ENCODE results near the gene LYSMD4.

The LYSMD4 gene

DNA sequence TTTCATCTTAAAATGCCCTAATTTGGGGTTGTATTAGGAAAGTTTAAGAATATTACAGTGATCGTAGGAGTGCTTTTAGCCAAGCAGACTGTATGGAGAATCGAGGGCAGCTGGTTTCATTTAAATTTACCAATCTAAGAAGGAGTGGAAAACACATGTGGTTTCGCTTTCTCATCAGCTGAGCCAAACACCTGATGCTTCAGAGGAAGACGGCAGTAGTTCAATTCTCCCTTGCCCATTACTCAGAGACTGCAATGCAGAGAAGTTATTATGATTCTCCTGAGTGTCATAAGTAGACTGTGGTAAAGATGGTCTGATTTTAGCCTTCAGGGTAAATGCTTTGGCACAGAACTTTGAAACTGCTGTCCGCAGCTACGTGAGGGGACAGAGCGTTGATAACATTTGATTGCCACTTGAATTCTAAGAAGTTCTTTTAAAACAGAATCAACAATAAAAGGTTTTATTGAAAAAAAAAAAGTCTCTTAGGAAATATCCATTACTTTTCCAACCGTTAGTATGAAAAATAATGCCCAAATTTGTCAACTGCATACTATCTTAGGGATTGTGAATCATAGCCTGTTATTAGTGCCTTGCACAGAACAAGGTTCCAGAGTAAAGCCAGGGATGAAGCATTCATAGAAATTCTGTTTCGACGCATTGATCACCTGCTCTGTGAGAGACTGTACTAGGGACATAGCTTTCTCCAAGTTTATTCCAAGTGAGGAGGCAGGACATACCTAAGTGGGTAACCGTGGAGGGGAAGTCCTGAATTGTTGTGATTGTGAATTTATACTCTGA is 25.6 kb downstream of the LYSMD4 start:
- peak overlapping the region; percentile 28 for H3K4me3 ChIP-seq (ENCODE audit: low read length)
- TF ChIP-seq, protein P1, sequence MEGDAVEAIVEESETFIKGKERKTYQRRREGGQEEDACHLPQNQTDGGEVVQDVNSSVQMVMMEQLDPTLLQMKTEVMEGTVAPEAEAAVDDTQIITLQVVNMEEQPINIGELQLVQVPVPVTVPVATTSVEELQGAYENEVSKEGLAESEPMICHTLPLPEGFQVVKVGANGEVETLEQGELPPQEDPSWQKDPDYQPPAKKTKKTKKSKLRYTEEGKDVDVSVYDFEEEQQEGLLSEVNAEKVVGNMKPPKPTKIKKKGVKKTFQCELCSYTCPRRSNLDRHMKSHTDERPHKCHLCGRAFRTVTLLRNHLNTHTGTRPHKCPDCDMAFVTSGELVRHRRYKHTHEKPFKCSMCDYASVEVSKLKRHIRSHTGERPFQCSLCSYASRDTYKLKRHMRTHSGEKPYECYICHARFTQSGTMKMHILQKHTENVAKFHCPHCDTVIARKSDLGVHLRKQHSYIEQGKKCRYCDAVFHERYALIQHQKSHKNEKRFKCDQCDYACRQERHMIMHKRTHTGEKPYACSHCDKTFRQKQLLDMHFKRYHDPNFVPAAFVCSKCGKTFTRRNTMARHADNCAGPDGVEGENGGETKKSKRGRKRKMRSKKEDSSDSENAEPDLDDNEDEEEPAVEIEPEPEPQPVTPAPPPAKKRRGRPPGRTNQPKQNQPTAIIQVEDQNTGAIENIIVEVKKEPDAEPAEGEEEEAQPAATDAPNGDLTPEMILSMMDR (conservative IDR thresholded peaks at IDR 0.05; ENCODE audit: low read length), result no peak
- DNase-seq (ENCODE audit: low read depth), result peak; percentile 79

DNA sequence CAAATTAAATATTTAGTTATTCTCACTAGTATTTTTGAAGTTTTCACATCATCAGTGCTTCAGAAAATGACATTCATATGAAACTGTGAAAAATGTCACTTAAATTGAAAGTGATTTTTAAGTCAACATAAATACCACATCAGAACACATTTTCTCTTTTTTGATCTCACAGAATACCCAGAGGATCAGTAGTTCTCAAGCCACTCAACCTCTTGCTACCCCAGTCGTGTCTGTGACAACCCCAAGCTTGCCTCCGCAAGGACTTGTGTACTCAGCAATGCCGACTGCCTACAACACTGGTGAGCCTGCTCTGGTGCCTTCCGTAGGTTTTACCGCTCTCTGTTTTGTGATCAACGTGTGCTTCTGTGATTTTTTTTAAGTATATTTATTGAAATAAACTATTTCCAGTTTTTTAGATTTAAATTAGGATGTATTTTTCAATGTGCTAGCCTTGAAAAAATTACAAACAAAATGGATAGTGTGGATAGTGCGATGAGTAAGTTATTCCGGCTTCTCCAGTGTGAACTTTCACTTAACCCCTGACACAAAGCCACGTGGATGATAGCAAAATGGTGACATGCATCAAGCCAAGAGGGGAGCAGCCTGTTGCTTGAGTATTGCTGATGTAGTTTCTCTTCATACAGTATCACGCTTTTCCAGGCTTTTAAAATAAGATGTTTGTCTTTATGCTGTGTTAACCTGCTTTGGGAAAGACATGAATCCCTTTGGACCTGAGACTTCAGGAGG is 26.5 kb downstream of the LYSMD4 start:
- DNase-seq (ENCODE audit: low read depth), result no peak
- TF ChIP-seq, protein P1 (conservative IDR thresholded peaks at IDR 0.05; ENCODE audit: low read length), result no peak
- peak overlapping the region; percentile 28; the same call in 1 of the 2 replicates for H3K4me3 ChIP-seq (ENCODE audit: low read length)

DNA sequence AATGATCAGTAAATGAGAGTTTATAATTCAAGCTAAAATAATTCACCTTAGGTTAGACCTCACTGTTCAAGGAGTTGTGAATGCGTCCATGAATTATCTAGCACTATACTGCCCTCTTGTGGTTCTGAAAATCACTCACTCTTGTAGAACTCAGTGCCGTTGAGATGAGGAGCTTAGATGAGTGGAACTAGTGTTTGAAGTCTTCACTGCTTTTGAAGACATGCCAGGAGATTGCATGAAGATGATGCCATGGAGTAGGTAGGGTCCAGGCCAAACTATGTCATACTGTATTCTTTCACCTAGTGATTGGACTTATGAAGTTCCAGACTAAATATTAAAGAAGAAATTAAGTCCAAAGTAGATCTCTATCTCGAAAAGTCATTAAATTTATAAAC is 28.8 kb downstream of the LYSMD4 start:
- TF ChIP-seq, protein P1 (conservative IDR thresholded peaks at IDR 0.05; ENCODE audit: low read length), result peak; percentile 83
- no peak overlapping the region for H3K4me3 ChIP-seq (ENCODE audit: low read length)
- DNase-seq (ENCODE audit: low read depth), result peak; percentile 83

DNA sequence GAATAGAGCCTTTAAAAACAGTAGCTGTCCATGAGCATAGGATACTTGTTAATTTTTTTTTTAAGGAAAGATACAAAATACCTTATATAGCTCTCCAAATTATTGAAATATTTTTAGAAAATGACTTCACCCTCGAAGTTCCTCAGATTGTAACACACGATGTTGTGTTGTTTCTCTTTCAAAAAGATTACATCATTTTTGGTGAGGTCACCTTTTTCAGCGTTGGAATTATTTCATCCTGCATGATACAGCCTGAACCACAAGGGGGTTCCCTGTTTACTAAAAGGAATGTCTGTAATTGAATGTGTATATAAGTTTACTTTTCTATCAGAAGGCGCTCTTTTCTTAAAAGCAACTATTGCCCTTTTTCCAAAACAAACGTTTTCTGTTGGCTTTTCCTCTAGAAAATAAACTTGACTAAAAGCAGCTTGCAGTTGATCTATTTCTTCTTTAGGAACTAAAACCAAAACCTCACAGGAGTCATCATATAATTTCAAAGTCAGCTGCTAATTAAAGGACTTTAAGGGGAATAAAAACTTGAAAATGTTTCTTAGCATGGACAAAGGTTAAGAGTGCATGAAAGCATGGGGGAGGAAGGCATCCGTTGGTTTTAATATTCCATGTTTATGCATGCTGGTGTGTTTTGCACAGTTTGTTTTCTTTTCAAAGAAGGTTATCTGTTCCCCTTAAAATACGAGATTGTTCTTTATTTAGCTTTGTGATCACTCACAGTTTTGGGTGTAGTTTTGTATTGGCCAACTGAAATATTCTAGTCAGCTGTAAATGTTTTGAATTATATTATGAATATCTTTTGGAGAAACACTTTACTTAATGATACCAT is 29.4 kb downstream of the LYSMD4 start:
- H3K4me3 ChIP-seq (ENCODE audit: low read length), result no peak overlapping the region
- TF ChIP-seq, protein P1 (conservative IDR thresholded peaks at IDR 0.05; ENCODE audit: low read length), result peak; percentile 73
- peak; percentile 89 for DNase-seq (ENCODE audit: low read depth)

DNA sequence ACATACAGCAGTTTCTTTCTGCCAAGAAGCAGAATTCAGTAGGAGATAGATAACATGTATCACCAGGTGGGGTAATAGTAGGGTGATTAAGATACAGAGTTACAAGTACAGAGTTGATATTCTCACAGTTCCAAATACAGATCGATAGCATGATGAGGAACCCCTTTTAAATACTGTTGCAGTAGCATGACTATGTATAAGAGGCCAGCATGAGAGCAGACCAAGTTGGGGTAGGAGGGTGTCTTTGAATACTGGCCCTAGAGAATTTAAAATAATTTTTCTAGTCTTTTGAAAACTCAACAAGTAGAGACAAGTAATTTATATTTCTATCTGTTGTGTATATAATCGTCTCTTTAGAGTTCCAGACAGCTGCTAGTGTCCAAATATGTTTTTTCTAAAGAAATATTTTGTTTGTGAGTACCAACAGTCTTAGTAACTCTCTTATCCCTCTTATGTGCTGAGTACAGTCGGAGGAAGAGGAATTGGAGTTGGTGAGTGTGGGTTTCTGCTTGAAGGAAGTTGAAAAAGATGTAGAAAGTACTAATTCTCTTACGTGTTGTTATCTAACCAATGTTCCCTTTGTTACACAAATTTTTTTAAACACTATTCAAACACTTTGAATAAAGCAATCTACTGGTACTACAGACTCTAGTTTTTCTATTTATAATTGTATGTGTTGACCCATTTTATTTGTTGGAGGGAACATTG is 30.2 kb downstream of the LYSMD4 start:
- DNase-seq (ENCODE audit: low read depth), result peak; percentile 50
- no peak overlapping the region for H3K4me3 ChIP-seq (ENCODE audit: low read length)
- TF ChIP-seq, protein P1 (conservative IDR thresholded peaks at IDR 0.05; ENCODE audit: low read length), result no peak

DNA sequence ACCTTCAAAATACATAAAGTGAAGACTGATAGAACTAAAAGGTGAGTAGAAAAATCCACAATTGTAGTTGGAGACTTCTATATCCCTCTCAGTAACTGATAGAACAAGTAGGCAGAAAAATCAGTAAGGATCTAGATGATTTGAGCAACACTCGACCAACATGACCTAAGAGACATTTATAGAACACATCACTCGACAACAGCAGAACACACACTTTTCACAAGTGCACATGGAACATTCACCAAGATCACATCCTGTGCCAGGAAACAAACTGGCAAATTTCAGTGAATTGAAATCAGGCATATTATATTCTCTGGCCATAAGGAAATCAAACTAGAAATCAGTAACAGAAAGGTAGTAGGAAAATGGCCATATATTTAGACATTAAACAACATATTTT is 37.1 kb downstream of the LYSMD4 start:
- H3K4me3 ChIP-seq (ENCODE audit: low read length), result no peak overlapping the region
- TF ChIP-seq, protein P1 (conservative IDR thresholded peaks at IDR 0.05; ENCODE audit: low read length), result no peak
- DNase-seq (ENCODE audit: low read depth), result no peak

All from AG10803 (cell line).